ENCODE data around the gene DOCK8.

DNA sequence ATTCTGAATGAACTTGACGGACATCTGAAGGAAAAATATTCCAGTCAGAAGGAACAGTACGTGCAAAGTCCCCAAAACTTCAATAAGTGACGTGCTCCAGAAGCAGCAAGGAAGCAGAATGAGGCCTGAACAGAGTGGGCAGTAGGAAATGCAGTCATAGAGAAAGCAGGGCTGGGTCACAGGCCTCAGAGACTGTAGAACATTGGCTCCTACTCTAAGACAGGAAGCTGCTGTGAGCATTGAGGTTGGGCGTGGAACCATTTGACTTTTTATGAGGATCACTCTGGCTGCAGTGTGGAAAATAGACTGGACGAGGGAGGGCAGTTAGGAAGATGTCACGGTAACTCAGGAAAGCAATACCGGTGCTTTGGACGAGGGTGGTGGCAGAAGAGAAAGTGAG is 64.0 kb downstream of the DOCK8 start:
- TF ChIP-seq EZH2 (IDR thresholded peaks at IDR 0.05; ENCODE audit: insufficient read depth, poor library complexity, severe bottlenecking) (no peak), EZH2phosphoT487 (IDR thresholded peaks at IDR 0.05; ENCODE audit: insufficient read depth, low read depth) (no peak)

Data from GM23248 (cell line).